ENCODE measurements around the gene KRT20. TPM values are rescaled to one million over a fixed set of nuclear protein-coding genes. Genes with fewer than 3 reads are reported as not detected.

KRT20 gene
- total RNA-seq, 3 donors from 2014 or later, result 6.6 TPM; not detected in 2

- Histone ChIP-seq H3K4me3 (no peak overlapping the region), H3K27me3 (no peaks in the 10 kb centered on the region), H3K36me3 (no peaks in the 10 kb centered on the region), H3K9me3 (no peaks in the 10 kb centered on the region), H3K4me1 (no peaks in the 10 kb centered on the region), H3K27ac (no peak overlapping the region)
- intact Hi-C loops (cut with DNase I; ENCODE audit: low total_unique reads), result no loop called here
- TF ChIP-seq CTCF (IDR thresholded peaks at IDR 0.05) (no peak), POLR2A (IDR thresholded peaks at IDR 0.05) (no peak), POLR2AphosphoS5 (IDR thresholded peaks at IDR 0.05) (no peak)
- DNase-seq (ENCODE audit: low spot score in 2 of 2), result no peak
Observed at GRCh38 chr17:40846515-40847144, 38.4 kb downstream of the KRT20 start.

- Histone ChIP-seq H3K27ac (no peak overlapping the region), H3K36me3 (no peaks in the 10 kb centered on the region), H3K9me3 (no peaks in the 10 kb centered on the region), H3K4me1 (no peaks in the 10 kb centered on the region), H3K27me3 (no peaks in the 10 kb centered on the region), H3K4me3 (no peak overlapping the region)
- DNase-seq (ENCODE audit: low spot score in 2 of 2), result no peak
- intact Hi-C loops (cut with DNase I; ENCODE audit: low total_unique reads), result no loop called here
- TF ChIP-seq POLR2A (IDR thresholded peaks at IDR 0.05), result no peak
Observed at GRCh38 chr17:40844671-40845107, 40.4 kb downstream of the KRT20 start.

- TF ChIP-seq POLR2AphosphoS5 (IDR thresholded peaks at IDR 0.05), result no peak
Observed at GRCh38 chr17:40843242-40843641, 41.8 kb downstream of the KRT20 start.

GRCh38 chr17:40841246-40841645 lies 43.8 kb downstream of the KRT20 start:
- intact Hi-C loops (cut with DNase I; ENCODE audit: low total_unique reads), result no loop called here
- Histone ChIP-seq H3K9me3 (no peaks in the 10 kb centered on the region), H3K4me1 (no peaks in the 10 kb centered on the region), H3K27ac (no peak overlapping the region), H3K27me3 (no peaks in the 10 kb centered on the region), H3K36me3 (no peaks in the 10 kb centered on the region), H3K4me3 (no peak overlapping the region)
- DNase-seq (ENCODE audit: low spot score in 2 of 2), result no peak
- TF ChIP-seq CTCF (IDR thresholded peaks at IDR 0.05), result no peak
- no peak for TF ChIP-seq POLR2A (IDR thresholded peaks at IDR 0.05)
- TF ChIP-seq POLR2AphosphoS5 (IDR thresholded peaks at IDR 0.05), result no peak

More at GRCh38 chr17:40843242-40843641, 41.8 kb downstream of the KRT20 start:
- H3K4me3 ChIP-seq, result no peak overlapping the region
- DNase-seq (ENCODE audit: low spot score in 2 of 2), result no peak
- H3K36me3 ChIP-seq, result no peaks in the 10 kb centered on the region
- no peak overlapping the region for H3K27ac ChIP-seq
- no peaks in the 10 kb centered on the region for H3K9me3 ChIP-seq
- intact Hi-C loops (cut with DNase I; ENCODE audit: low total_unique reads), result no loop called here
- no peaks in the 10 kb centered on the region for H3K4me1 ChIP-seq
- no peaks in the 10 kb centered on the region for H3K27me3 ChIP-seq

GRCh38 chr17:40839194-40839593 lies 45.8 kb downstream of the KRT20 start:
- no peaks in the 10 kb centered on the region for H3K4me1 ChIP-seq
- no peaks in the 10 kb centered on the region for H3K36me3 ChIP-seq
- no peaks in the 10 kb centered on the region for H3K9me3 ChIP-seq
- no peak overlapping the region for H3K4me3 ChIP-seq
- no peaks in the 10 kb centered on the region for H3K27me3 ChIP-seq
- no peak for TF ChIP-seq POLR2AphosphoS5 (IDR thresholded peaks at IDR 0.05)
- TF ChIP-seq POLR2A (IDR thresholded peaks at IDR 0.05), result no peak
- no peak for TF ChIP-seq CTCF (IDR thresholded peaks at IDR 0.05)
- intact Hi-C loops (cut with DNase I; ENCODE audit: low total_unique reads), result no loop called here
- DNase-seq (ENCODE audit: low spot score in 2 of 2), result no peak
- no peak overlapping the region for H3K27ac ChIP-seq

- Histone ChIP-seq H3K4me3 (no peak overlapping the region), H3K27me3 (no peaks in the 10 kb centered on the region), H3K9me3 (no peaks in the 10 kb centered on the region), H3K36me3 (no peaks in the 10 kb centered on the region), H3K4me1 (no peaks in the 10 kb centered on the region), H3K27ac (no peak overlapping the region)
- intact Hi-C loops (cut with DNase I; ENCODE audit: low total_unique reads), result no loop called here
- no peak for DNase-seq (ENCODE audit: low spot score in 2 of 2)
- TF ChIP-seq POLR2A (IDR thresholded peaks at IDR 0.05) (no peak), POLR2AphosphoS5 (IDR thresholded peaks at IDR 0.05) (no peak), CTCF (IDR thresholded peaks at IDR 0.05) (no peak)
Observed at GRCh38 chr17:40836020-40836419, 49.0 kb downstream of the KRT20 start.

Measured in breast epithelium (tissue), 4 donors.